OCI-LY1 (cell line): ENCODE data around the gene SCN3A.

Experiments
- H2AFZ ChIP-seq: fragments of 200-600 bp; sonication (generic), shearing (Covaris generic); 2 replicates; pipeline ENCODE4 v1.6.0; 2014; ENCODE audit warnings: antibody characterized with exemption, mild to moderate bottlenecking, low read length
- H3F3A ChIP-seq: fragments of 200-600 bp; sonication (generic), shearing (Covaris generic); 2 replicates; pipeline ENCODE4 v1.6.0; 2014; ENCODE audit warnings: mild to moderate bottlenecking, antibody characterized with exemption, low read length, moderate library complexity; ENCODE audit not compliant: insufficient read depth
- H3K27ac ChIP-seq: fragments of 200-600 bp; sonication (generic); 2 replicates; pipeline ENCODE4 v1.5.1; 2014; ENCODE audit warnings: low read length, mixed run types, mild to moderate bottlenecking, low read depth; ENCODE audit not compliant: poor library complexity, severe bottlenecking
- H3K27me3 ChIP-seq: fragments of 200-600 bp; sonication (generic); 2 replicates; pipeline ENCODE4 v1.6.0; 2014; ENCODE audit warnings: antibody characterized with exemption, mild to moderate bottlenecking, low read length, moderate library complexity; ENCODE audit not compliant: insufficient read depth
- H3K36me3 ChIP-seq: fragments of 200-600 bp; sonication (generic); 2 replicates; pipeline ENCODE4 v1.6.1; 2014; ENCODE audit warnings: mild to moderate bottlenecking, antibody characterized with exemption, low read length, moderate library complexity, mixed read lengths; ENCODE audit not compliant: insufficient read depth
- H3K4me1 ChIP-seq: fragments of 200-600 bp; sonication (generic); 2 replicates; pipeline ENCODE4 v1.5.1; 2014; ENCODE audit warnings: mild to moderate bottlenecking, low read length, moderate library complexity; ENCODE audit not compliant: insufficient read depth, severe bottlenecking
- H3K4me2 ChIP-seq: fragments of 200-600 bp; sonication (generic), shearing (Covaris generic); 2 replicates; pipeline ENCODE4 v1.6.1; 2014; ENCODE audit warnings: low read length
- H3K4me3 ChIP-seq: fragments of 200-600 bp; sonication (generic); 2 replicates; pipeline ENCODE4 v1.5.1; 2014; ENCODE audit warnings: low read length, low read depth, mild to moderate bottlenecking, mixed read lengths; ENCODE audit not compliant: poor library complexity, severe bottlenecking
- H3K79me2 ChIP-seq: fragments of 200-600 bp; shearing (Covaris generic); 2 replicates; pipeline ENCODE4 v1.6.1; 2016; ENCODE audit warnings: mixed run types, low read length, mixed read lengths; ENCODE audit not compliant: insufficient read depth
- H3K9ac ChIP-seq: fragments of 200-600 bp; sonication (generic), shearing (Covaris generic); 2 replicates; pipeline ENCODE4 v1.6.1; 2014; ENCODE audit warnings: mild to moderate bottlenecking, low read length, mixed read lengths
- H3K9me2 ChIP-seq: fragments of 200-600 bp; sonication (generic), shearing (Covaris generic); 2 replicates; pipeline ENCODE4 v1.6.1; 2014; ENCODE audit warnings: low read depth, mild to moderate bottlenecking, low read length, mixed read lengths
- H3K9me3 ChIP-seq: fragments of 200-600 bp; shearing (Covaris generic); 2 replicates; pipeline ENCODE4 v1.6.1; 2014; ENCODE audit warnings: low read length, mixed read lengths
- H4K20me1 ChIP-seq: fragments of 200-600 bp; sonication (generic), shearing (Covaris generic); 2 replicates; pipeline ENCODE4 v1.6.0; 2016; ENCODE audit warnings: mild to moderate bottlenecking, low read length; ENCODE audit not compliant: insufficient read depth
- CTCF ChIP-seq: fragments of 200-600 bp; sonication (generic), shearing (Covaris generic); IDR thresholded peaks from 2 replicates; pipeline ENCODE4 v1.5.1; 2017; ENCODE audit warnings: mild to moderate bottlenecking, antibody characterized with exemption, low read length, moderate library complexity, mixed read lengths
- EZH2 ChIP-seq: fragments of 200-600 bp; sonication (generic), shearing (Covaris generic); IDR thresholded peaks from 2 replicates; pipeline ENCODE4 v1.8.0; 2017; ENCODE audit warnings: borderline replicate concordance, mixed run types, mild to moderate bottlenecking, antibody characterized with exemption, low read length, moderate library complexity, mixed read lengths

Gene SCN3A

GRCh38 chr2:165086337-165086736 is 117.5 kb downstream of the SCN3A start:
- Histone ChIP-seq H3K36me3 (no peaks in the 10 kb centered on the region), H3K9me2 (no peaks in the 10 kb centered on the region), H3K4me3 (no peak overlapping the region), H3K79me2 (no peaks in the 10 kb centered on the region), H3F3A (no peaks in the 10 kb centered on the region), H3K9ac (no peak overlapping the region), H3K27ac (no peak overlapping the region), H4K20me1 (no peaks in the 10 kb centered on the region), H2AFZ (no peak overlapping the region), H3K9me3 (0 out of 2 replicates have a peak, but pooled peaks cover 2% of the 10 kb centered on the region), H3K27me3 (no peaks in the 10 kb centered on the region), H3K4me2 (no peak overlapping the region), H3K4me1 (no peaks in the 10 kb centered on the region)
- TF ChIP-seq CTCF (no peak), EZH2 (no peak)

GRCh38 chr2:165083326-165083725 is 120.5 kb downstream of the SCN3A start:
- H2AFZ ChIP-seq, result no peak overlapping the region
- H3F3A ChIP-seq, result no peaks in the 10 kb centered on the region
- no peak overlapping the region for H3K9ac ChIP-seq
- no peaks in the 10 kb centered on the region for H3K27me3 ChIP-seq
- H3K9me3 ChIP-seq, result 0 out of 2 replicates have a peak, but pooled peaks cover 2% of the 10 kb centered on the region
- H3K4me2 ChIP-seq, result no peak overlapping the region
- H3K9me2 ChIP-seq, result no peaks in the 10 kb centered on the region
- H3K4me3 ChIP-seq, result no peak overlapping the region
- H4K20me1 ChIP-seq, result no peaks in the 10 kb centered on the region
- no peak overlapping the region for H3K27ac ChIP-seq
- H3K79me2 ChIP-seq, result no peaks in the 10 kb centered on the region
- no peaks in the 10 kb centered on the region for H3K4me1 ChIP-seq
- TF ChIP-seq CTCF (no peak), EZH2 (no peak)
- H3K36me3 ChIP-seq, result no peaks in the 10 kb centered on the region

GRCh38 chr2:165082479-165082878 is 121.4 kb downstream of the SCN3A start:
- Histone ChIP-seq H3K4me3 (no peak overlapping the region), H3K4me2 (no peak overlapping the region), H3K9me3 (0 out of 2 replicates have a peak, but pooled peaks cover 2% of the 10 kb centered on the region), H3K9me2 (no peaks in the 10 kb centered on the region), H3K79me2 (no peaks in the 10 kb centered on the region), H3K27me3 (no peaks in the 10 kb centered on the region), H3K4me1 (no peaks in the 10 kb centered on the region), H2AFZ (no peak overlapping the region), H3K27ac (no peak overlapping the region), H3K9ac (no peak overlapping the region), H4K20me1 (no peaks in the 10 kb centered on the region), H3K36me3 (no peaks in the 10 kb centered on the region), H3F3A (no peaks in the 10 kb centered on the region)
- TF ChIP-seq CTCF (no peak), EZH2 (no peak)
